Ishikawa (cell line): Measurements from ENCODE around the gene SYNE1.

Source experiments
- CEBPB ChIP-seq: IDR thresholded peaks from 2 replicates; pipeline ENCODE4 v1.6.1; 2012
- EGR1 ChIP-seq: IDR thresholded peaks from 2 replicates; pipeline ENCODE4 v1.6.1; 2012
- REST ChIP-seq: IDR thresholded peaks from 2 replicates; pipeline ENCODE4 v1.6.1; 2012; ENCODE audit warnings: low read depth, mild to moderate bottlenecking
- TAF1 ChIP-seq: IDR thresholded peaks from 2 replicates; pipeline ENCODE4 v1.6.1; 2012; ENCODE audit warnings: low read depth, mild to moderate bottlenecking

DNA sequence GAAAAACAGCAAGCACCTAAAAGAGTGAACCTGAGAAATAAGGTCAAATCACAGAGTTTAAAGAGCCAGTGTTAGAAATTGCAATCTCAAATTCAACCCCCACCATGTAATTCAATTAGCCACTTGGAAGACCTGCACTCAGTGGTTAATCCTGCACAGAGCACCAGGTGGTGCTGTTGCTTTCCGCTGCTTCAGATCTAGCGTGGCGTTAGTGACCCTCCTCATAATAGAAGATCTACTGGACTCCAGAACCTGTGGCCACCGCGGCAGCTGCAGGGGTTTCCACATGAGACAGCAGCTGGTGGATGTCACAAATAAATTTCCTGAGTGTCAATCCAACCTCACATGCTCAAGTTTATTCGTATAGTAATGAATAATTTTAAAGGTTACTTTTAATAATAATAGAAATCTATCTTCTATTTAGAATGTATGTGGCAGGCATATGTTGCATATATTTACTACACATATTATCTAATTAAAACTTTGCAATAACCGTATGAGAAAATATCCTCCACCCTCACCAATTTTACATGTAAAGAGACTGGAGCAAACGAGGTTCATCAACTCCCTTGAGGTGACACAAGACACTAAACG is 84.4 kb downstream of the SYNE1 start:
- TF ChIP-seq REST (no peak), TAF1 (no peak), CEBPB (no peak), EGR1 (no peak)
